IPS-18a (cell line): ENCODE data around the gene KCNN4.

Source experiments
- H3K27ac ChIP-seq: one replicate; pipeline ENCODE4 v1.5.1; 2013; ENCODE audit warnings: low read length
- H3K27me3 ChIP-seq: one replicate; pipeline ENCODE4 v1.6.1; 2013; ENCODE audit warnings: mild to moderate bottlenecking, low read length; ENCODE audit not compliant: control insufficient read depth, insufficient read depth
- H3K36me3 ChIP-seq: one replicate; pipeline ENCODE4 v1.6.1; 2013; ENCODE audit warnings: low read depth, low read length; ENCODE audit not compliant: control insufficient read depth
- H3K4me1 ChIP-seq: one replicate; pipeline ENCODE4 v1.6.1; 2013; ENCODE audit warnings: low read depth, low read length; ENCODE audit not compliant: control insufficient read depth
- H3K4me3 ChIP-seq: one replicate; pipeline ENCODE4 v1.5.1; 2013; ENCODE audit warnings: low read length
- H3K9ac ChIP-seq: one replicate; pipeline ENCODE4 v1.6.1; 2013; ENCODE audit warnings: mild to moderate bottlenecking, low read length, moderate library complexity
- H3K9me3 ChIP-seq: one replicate; pipeline ENCODE4 v1.6.1; 2013; ENCODE audit warnings: low read depth, low read length; ENCODE audit not compliant: control insufficient read depth

Gene KCNN4

DNA sequence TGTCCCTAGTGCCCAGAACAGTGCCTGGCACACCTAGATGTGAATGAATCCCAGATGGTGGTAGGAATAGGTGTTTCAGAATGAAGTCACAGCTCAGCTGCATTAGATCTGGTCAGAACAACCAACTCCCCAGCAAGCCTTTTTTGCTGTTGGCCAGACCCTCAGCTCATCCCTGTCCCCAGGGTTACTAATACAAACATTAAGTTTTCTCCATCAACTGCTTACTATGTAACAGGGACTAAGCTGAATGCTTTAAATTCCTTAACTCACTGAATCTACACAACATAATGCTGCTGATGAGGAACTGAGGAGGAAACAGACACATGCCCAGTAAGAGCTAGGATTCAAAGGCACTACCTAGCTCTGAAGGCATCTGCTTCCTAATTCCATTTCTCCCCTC, 44.8 kb downstream of the KCNN4 start:
- H3K4me1 ChIP-seq, result no peaks in the 10 kb centered on the region
- no peak overlapping the region for H3K4me3 ChIP-seq
- H3K9ac ChIP-seq, result no peak overlapping the region
- no peaks in the 10 kb centered on the region for H3K9me3 ChIP-seq
- peaks cover 67% of the 10 kb centered on the region for H3K36me3 ChIP-seq
- H3K27me3 ChIP-seq, result no peaks in the 10 kb centered on the region
- no peak overlapping the region for H3K27ac ChIP-seq

DNA sequence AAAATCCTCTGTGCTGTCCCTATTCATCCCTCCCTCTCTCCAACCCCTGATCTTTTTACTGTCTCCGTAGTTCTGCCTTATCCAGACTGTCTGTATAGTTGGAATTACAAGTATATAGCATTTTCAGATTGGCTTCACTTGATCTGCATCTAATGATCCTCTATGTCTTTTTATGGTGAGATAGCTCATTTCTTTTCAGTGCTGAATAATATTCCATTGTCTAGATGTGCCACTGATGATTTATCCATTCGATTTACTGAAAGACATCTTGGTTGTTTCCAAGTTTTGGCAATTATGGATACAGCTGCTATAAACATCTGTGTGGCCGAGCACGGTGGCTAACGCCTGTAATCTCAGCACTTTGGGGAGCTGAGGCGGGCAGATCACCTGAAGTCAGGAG, 45.8 kb downstream of the KCNN4 start:
- H3K27me3 ChIP-seq, result no peaks in the 10 kb centered on the region

DNA sequence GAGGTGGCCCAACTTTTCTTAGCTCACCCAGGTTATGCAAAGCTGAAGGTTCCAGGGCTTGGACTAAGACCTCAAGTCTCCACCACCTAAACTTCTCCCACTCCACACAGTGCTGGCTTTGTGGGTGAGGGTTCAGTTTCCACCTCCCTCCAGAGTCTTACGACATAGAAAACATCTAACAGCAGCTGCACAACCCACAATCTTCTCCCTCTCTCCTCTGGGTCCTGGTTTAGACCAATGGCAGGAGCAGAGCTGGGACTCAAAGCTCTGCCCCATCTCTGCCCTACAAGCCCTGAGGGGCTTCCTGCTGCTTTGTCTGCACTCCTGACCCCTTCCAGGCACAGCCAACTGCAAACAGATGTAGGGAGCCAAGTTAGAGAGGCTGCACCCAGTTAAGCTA, 48.9 kb downstream of the KCNN4 start:
- Histone ChIP-seq H3K9me3 (no peaks in the 10 kb centered on the region), H3K36me3 (peaks cover 43% of the 10 kb centered on the region), H3K27ac (no peak overlapping the region), H3K4me1 (no peaks in the 10 kb centered on the region), H3K27me3 (no peaks in the 10 kb centered on the region), H3K4me3 (no peak overlapping the region), H3K9ac (no peak overlapping the region)

More for the DNA sequence above, 45.8 kb downstream of the KCNN4 start:
- Histone ChIP-seq H3K9ac (no peak overlapping the region), H3K9me3 (no peaks in the 10 kb centered on the region), H3K4me1 (no peaks in the 10 kb centered on the region), H3K36me3 (peaks cover 60% of the 10 kb centered on the region), H3K27ac (no peak overlapping the region), H3K4me3 (no peak overlapping the region)

DNA sequence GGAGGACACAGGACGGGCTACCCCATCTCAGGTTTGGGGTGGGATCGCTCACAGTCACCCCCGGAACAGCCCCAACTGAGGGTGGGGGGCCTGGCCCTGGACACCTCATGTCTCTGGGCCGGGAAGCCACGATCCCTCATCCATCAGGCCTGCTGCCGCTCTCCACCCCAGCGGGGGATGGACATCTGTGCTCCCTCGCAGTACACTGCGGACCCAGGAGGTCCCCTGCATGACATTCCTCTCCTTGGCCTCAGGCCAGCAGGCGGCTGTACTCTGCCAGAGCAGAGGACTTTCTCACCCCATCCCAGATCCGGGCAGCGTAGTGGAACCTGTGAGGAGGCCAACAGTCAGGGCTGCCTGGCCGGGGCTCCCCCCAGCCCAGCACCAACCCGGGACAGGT, 49.4 kb downstream of the KCNN4 start:
- H3K9ac ChIP-seq, result no peak overlapping the region
- no peaks in the 10 kb centered on the region for H3K27me3 ChIP-seq
- H3K27ac ChIP-seq, result no peak overlapping the region
- H3K9me3 ChIP-seq, result no peaks in the 10 kb centered on the region
- no peak overlapping the region for H3K4me3 ChIP-seq
- peaks cover 40% of the 10 kb centered on the region for H3K36me3 ChIP-seq
- H3K4me1 ChIP-seq, result no peaks in the 10 kb centered on the region

DNA sequence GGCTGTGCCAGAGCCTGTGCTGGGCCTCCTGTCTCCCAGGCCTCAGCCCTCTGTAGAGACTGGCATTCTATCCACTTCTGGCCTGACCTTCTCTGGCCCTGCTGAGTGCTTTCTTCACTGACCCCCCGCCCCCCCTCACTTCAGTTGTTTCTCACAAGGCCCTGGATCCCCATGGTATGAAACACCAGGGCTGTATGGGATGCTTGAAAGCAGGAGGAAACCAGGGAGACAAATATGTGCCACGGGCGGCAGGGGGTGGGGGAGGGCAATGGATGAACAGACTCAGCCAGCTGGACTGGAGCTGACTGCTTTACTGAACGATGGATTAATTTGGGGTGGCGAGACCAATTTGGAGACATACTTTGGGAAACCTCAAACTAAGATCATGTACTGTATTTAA, 50.9 kb downstream of the KCNN4 start:
- Histone ChIP-seq H3K9ac (no peak overlapping the region), H3K27me3 (no peaks in the 10 kb centered on the region), H3K27ac (no peak overlapping the region), H3K9me3 (no peaks in the 10 kb centered on the region), H3K4me3 (no peak overlapping the region), H3K4me1 (no peaks in the 10 kb centered on the region), H3K36me3 (peaks cover 34% of the 10 kb centered on the region)

DNA sequence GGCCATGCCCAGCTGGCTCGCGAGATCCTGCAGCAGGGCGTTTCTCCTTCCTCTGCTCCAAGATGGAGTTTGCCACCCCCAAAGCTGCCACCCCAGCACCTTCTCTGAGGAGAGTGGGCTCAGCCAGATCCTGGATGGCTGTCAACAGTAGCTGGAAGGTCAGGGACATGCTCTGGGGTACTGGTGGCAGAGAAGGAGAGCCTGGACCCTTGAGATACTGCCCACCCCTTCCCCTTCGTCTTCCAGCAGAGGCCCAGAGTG, 53.2 kb downstream of the KCNN4 start:
- Histone ChIP-seq H3K4me1 (no peaks in the 10 kb centered on the region), H3K27ac (no peak overlapping the region), H3K9me3 (no peaks in the 10 kb centered on the region), H3K9ac (no peak overlapping the region), H3K4me3 (no peak overlapping the region), H3K27me3 (no peaks in the 10 kb centered on the region), H3K36me3 (peaks cover 22% of the 10 kb centered on the region)

DNA sequence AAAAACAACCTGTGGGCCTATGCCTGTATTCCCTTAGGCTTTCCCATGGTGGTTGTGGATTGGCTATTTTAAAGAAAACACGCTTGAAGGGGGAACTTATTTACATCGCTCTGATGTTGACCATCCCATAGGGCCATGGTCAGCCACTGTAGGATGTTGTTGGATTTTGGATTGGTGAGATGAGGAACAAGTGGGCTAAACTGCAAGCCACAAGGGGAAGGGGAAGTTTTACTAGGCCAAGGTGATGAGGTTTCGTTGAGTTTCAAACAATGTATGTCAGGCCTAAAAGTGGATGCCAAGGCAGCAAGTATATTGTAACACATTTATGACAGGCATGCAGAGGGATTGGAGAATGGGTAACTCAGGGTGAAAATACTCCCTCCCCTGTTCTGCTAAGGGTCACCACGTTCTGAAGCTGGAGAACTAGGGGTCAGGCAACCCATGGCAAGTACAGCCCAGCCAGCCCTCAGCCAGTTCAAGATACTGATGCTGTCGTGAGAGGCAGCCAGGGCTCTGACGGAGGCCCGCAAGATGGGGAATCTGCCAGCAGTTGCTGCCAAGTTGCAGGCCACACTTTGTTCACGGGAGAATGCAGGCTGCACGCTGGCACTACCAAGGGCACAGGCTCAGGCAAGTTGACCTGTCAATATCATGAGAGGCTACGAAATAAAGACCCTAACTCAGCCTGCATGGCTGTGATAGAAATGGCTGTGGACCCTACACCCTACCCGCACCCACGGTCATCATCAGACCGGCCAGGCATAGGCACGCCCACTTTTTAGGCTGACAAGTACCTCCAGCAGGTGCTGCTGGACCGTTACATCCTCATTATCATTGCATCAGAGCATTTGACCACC, 53.8 kb downstream of the KCNN4 start:
- no peak overlapping the region for H3K9ac ChIP-seq
- H3K4me1 ChIP-seq, result no peaks in the 10 kb centered on the region
- H3K9me3 ChIP-seq, result no peaks in the 10 kb centered on the region
- H3K27ac ChIP-seq, result no peak overlapping the region
- H3K36me3 ChIP-seq, result peaks cover 16% of the 10 kb centered on the region
- H3K4me3 ChIP-seq, result no peak overlapping the region
- no peaks in the 10 kb centered on the region for H3K27me3 ChIP-seq

DNA sequence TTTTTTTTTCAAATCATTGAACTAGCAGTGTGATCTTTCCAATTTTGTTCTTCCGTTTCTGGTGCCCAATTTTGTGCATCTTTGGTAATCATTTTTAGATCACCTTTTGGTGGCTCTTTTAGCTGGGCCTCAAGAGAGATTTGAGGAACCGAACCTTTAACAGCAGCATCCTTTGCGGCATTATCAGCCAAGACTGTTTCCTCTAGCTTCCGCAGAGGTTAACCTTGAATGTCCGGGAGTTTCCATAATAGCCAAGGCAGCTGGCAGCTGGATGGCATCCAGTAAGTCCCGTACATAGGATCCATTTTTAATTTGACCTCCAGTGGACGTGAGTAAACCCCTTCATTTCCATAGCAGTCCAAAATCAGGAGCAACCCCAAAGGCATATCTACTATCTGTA, 55.3 kb downstream of the KCNN4 start:
- no peaks in the 10 kb centered on the region for H3K27me3 ChIP-seq

DNA sequence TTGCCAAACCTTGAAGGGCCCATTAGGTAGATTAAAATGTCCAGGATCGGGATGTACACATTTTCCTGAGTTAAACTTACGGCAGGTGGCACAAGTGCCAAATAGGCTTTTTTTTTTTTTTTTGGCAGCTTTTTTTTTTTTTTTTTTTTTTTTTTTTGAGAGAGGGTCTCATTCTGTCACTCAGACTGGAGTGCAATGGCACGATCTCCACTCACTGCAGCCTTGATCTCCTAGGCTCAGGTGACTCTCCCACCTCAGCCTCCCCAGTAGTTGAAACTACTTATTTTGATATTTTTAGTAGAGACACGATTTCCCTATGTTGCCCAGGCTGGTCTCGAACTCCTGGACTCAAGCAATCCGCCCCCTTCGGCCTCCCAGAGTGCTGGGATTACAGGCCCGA, 55.9 kb downstream of the KCNN4 start:
- H3K4me3 ChIP-seq, result no peak overlapping the region
- no peak overlapping the region for H3K9ac ChIP-seq
- no peaks in the 10 kb centered on the region for H3K9me3 ChIP-seq
- no peak overlapping the region for H3K27ac ChIP-seq
- H3K27me3 ChIP-seq, result no peaks in the 10 kb centered on the region
- peaks cover 7% of the 10 kb centered on the region for H3K36me3 ChIP-seq
- H3K4me1 ChIP-seq, result no peaks in the 10 kb centered on the region

More for the DNA sequence above, 55.3 kb downstream of the KCNN4 start:
- Histone ChIP-seq H3K4me3 (no peak overlapping the region), H3K9me3 (no peaks in the 10 kb centered on the region), H3K36me3 (peaks cover 7% of the 10 kb centered on the region), H3K4me1 (no peaks in the 10 kb centered on the region), H3K27ac (no peak overlapping the region), H3K9ac (no peak overlapping the region)

DNA sequence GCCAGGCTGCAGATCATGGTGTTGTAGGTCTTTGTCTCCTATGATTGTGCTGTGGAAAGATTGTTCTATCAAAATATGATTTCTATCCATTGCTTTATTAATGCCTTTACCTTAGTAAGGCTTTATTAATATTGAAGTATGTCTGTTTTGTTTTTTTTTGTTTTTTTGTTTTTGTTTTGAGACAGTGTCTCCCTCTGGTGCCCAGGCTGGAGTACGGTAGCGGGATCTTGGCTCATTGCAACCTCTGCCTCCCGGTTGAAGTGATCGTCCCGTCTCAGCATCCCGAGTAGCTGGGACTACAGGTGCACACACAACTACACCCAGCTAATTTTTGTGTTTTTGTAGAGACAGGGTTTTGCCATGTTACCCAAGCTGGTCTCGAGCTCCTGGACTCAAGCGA, 57.2 kb downstream of the KCNN4 start:
- no peak overlapping the region for H3K4me3 ChIP-seq
- no peak overlapping the region for H3K9ac ChIP-seq
- H3K36me3 ChIP-seq, result peaks cover under 1% of the 10 kb centered on the region
- H3K27me3 ChIP-seq, result no peaks in the 10 kb centered on the region
- H3K27ac ChIP-seq, result no peak overlapping the region
- no peaks in the 10 kb centered on the region for H3K9me3 ChIP-seq
- no peaks in the 10 kb centered on the region for H3K4me1 ChIP-seq

DNA sequence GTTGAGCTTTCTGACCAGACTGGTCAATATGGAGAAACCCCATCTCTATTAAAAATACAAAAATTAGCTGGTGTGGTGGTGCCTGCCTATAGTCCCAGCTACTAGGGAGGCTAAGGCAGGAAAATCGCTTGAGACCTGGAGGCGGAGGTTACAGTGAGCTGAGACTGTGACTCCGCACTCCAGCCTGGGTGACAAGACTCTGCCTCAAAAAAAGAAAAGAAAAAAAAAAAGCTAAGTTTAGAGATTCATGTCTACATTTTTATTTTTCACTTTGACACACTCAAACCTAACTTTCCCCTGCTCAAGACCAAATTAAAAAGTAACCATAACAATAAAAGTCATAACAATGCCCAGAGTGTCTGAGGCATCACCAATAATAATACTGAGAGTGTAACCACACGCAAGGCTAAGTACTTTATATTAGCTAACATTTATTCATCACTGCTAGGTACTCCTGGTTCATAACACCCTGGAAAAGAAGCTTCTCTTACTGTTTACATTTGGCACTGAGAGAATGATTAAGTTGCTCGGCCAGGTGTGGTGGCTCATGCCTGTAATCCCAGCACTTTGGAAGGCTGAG, 59.2 kb downstream of the KCNN4 start:
- Histone ChIP-seq H3K27ac (no peak overlapping the region), H3K4me3 (no peak overlapping the region), H3K4me1 (no peaks in the 10 kb centered on the region), H3K27me3 (no peaks in the 10 kb centered on the region), H3K36me3 (no peaks in the 10 kb centered on the region), H3K9ac (no peak overlapping the region), H3K9me3 (no peaks in the 10 kb centered on the region)

DNA sequence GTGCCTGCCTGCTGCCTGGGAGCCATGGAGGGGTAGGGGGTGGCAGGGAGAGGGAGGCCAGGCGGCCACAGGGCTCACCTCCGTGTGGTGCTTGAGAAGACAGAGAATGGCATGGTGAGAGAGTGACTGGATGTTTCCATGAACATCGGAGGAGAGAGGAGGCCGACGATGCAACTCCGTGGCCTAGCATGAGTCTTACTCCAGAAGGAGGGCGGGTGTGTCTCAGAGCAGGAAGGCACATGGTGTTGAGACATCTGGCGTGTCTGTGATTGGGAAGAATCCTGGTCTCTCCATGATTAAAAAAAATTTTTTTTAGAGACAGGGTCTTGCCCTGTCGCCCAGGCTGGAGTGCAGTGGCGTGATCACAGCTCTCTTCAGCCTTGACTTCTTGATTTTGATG, 59.8 kb downstream of the KCNN4 start:
- H3K27me3 ChIP-seq, result no peaks in the 10 kb centered on the region
- no peak overlapping the region for H3K4me3 ChIP-seq
- no peaks in the 10 kb centered on the region for H3K4me1 ChIP-seq
- H3K27ac ChIP-seq, result no peak overlapping the region
- H3K9me3 ChIP-seq, result no peaks in the 10 kb centered on the region
- H3K9ac ChIP-seq, result no peak overlapping the region
- no peaks in the 10 kb centered on the region for H3K36me3 ChIP-seq
